GM19239 (cell line): ENCODE measurements around the gene CRYBA1.
"Not testable (repeated sequence)": the region's sequence is repeated elsewhere in the genome, so short reads cannot be mapped to it uniquely, and the experiment has no call there.

Source experiments
- DNase-seq: peaks from one replicate; pipeline ENCODE4 v3.0.0; 2011; ENCODE audit warnings: low spot score; ENCODE audit not compliant: insufficient read length
- FAIRE-seq: peaks from 2 replicates; lab custom pipeline; 2011; peaks lifted over from hg19 to GRCh38; lab: Jason Lieb, UNC

CRYBA1 gene, protein sequence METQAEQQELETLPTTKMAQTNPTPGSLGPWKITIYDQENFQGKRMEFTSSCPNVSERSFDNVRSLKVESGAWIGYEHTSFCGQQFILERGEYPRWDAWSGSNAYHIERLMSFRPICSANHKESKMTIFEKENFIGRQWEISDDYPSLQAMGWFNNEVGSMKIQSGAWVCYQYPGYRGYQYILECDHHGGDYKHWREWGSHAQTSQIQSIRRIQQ

DNA sequence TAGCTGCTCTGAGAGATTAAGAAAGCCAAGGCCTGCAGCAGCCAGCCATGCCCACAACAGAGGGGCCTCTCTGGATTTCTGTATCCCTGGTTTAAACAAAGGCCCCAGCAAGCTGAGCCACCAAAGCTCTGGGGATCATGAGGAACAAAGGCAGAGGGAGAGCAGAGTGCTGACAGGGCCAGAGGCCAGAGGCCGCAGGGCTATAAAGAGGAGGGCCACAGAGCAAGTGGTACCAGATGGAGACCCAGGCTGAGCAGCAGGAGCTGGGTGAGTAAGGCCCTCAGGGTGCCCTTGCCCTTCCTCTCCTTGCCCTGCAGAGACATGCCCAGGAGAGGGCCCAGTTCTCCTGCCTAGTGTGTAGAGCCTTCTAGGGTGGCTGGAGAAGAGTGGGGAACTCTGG lies at the start of gene CRYBA1:
Gene CRYBA1, plus strand, starts transcription at position 232 of the 400 bp plus-strand sequence. Its CDS starts 5 bp downstream, at position 237.
- DNase-seq, result no peak
- no peak for FAIRE-seq

DNA sequence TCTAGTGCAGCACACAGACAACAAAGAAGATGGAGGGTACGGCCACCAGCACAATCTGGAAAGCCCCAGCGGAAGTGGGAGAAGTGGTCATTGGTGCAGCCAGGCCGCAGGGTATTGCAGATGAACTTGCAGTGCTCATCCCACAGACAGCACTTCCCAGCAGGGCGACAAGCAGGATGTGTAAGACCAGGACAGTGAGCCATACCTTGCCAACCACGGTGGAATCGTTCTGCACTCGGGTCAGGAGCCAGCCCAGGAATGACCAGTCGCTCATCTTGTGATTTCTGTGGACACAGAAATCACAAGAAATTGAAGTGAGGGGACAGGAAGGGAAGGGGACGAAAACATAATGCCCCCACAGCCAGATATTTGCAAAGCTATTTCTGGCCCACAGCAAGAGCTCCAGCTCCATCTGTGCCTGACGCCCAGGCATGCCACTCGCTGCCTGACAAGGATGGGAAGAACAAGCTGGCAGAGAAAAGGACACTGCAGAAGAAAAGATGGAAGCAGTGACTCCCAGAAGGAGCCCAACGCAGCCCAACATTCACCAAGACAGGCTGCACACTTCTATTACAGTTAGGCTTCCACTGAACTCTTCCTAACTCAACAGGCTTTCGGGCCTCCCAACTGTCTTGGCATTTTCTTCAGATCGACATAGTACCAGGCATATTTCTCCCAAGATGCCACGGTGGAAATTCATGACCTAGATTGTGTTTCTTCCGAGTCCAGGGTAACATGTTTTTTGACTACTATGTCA lies 49.0 kb upstream of the CRYBA1 start:
- DNase-seq (no peak), FAIRE-seq (no peak)

DNA sequence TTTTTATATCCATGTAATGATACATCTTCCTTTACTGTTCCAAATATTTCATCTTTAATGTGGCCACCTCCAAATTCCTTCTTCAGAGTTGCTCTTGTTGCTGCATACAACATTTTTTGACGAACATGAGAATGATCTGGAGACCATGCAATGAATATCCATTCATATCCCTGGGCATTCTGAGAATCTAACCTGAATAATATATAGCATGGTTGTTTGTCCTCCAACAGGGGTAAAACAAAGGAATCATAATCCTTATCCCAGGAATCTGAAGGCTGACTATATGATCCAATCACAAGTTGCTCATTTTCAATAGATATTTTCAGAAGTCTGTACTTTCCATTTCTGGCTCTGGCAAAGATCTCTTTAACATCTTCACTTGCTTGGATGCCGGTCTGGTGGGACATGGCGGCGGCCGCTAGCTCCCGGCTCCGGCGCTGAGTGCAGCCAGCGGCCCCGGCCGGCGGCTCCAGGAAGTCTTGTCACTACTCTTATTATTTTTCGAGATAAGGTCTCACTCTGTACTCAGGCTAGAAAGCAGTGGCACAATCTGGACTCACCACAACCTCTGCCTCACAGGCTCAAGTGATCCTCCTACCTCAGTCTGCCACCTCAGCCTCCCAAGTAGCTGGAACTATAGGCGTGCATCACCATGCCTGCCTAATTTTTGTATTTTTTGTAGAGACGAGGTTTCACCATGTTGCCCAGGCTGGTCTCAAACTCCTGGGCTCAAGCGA lies 42.4 kb upstream of the CRYBA1 start:
- not testable (repeated sequence) for DNase-seq, FAIRE-seq

DNA sequence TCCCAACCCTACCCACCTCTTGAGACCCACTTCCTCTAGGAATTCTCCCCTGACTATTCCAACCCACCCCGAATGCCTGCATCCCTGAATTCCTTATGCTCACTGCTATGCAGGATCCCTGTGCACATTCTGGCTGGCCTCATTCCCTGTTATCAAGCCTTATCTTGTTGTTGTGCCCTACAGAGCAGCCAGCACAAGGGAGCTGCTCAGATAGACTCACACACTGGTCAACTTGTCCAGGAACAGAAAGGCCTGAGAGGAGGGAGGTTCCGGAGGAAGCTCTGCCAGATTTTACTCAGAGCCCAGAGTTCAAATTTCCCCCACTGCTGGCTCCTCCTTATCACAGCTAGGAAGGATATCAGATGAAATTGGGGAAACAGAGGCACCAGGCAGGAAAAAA lies 41.6 kb upstream of the CRYBA1 start:
- DNase-seq (no peak), FAIRE-seq (no peak)

DNA sequence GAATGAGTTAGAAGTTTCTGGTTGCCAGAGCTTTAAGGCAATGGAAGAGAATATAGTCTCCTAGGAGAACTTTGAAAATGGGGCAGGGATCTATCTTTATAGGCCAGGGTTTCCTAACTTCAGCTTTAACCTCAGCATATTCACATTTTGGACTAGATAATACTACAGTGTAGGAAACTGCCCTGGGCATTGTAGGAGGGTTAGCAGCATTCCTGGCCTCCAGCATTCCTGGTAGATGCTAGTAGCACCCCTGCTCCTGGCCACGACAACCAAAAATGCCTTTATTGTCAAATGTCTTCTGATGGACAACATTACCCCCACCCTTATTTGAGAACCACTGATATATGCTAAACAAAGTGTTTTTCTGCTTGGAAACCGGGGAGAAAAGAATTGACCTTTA lies 38.7 kb upstream of the CRYBA1 start:
- FAIRE-seq (no peak), DNase-seq (no peak)

DNA sequence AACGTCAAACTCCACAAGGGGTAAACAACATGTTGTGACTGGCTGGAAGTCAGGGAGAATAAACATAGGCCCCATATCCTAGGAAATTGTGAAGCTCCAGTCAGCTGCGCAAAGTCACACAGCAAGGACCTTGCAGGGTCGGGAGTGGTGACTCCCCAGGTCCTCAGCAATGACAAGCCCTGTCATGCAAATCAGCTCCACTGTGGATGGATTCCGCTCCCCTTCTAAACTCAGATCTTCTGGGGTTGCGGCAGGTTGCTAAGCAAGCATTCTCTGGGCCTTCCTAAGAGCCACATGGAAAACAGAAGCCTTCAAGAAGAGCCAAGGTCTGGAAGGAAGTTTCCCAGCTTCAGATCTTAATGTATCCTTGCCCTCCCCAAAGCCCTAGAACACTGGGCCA lies 37.6 kb upstream of the CRYBA1 start:
- DNase-seq, result no peak
- FAIRE-seq, result no peak

DNA sequence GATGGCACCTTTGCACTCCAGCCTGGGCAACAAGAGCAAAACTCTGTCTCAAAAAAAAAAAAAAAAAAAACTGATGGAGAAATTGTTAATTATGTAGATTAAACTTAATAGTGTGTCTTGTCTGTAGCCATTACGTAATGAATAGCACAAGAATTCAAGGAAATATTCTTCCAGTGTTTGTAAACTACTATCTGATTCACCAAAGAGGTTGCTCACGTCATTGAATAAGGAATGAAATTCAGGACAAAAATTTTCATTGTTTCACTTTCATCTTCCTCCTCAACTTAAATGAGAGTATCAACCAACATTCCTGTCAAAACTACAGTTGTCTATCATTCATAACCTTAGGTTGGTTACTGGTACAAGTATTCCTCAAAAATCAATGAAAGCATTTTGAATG lies 35.8 kb upstream of the CRYBA1 start:
- no peak for DNase-seq
- no peak for FAIRE-seq

DNA sequence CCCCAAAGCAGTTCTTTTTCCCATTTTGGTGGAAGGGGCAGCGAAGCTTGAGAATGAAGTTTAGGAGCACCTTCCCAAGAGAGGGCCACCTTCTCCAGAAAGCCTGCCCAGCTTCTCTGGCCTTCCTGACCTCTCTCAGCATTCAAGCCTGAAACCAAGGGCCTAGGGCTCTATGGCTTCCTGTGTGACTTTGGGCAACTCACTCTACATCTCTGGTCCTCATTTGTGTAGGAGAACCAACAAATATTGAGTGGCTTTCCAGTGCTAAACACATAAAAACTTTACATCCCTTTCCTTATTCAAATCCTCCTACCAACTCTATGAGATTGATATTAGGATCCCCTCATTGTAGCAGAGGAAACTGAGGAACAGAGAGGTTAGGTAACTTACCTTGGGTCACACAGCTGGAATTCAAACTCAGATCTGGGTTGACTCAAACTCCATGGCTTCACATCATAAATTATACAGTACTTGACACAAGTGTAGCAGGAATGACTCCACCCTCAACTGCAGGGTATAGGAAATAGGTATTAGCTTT lies 34.5 kb upstream of the CRYBA1 start:
- FAIRE-seq (no peak), DNase-seq (no peak)

DNA sequence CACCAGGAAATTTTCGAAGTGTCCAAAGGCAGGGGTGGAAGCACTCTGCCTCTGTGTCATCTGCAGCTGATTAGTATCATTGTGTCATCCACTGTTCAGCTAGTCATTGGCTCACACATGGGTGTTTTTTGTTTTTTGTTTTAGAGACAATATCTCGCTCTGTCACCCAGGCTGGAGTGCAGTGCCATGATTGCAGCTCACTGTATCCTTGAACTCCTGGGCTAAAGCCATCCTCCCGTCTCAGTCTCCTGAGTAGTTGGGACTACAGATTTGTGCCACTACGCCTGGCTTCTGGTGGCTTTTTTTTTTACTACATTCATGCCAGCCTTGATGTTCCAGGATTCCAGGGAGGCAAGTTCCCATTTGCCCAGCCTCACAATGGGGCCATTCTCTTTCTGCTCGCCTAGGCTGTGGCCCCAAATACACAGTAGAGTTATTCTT lies 34.0 kb upstream of the CRYBA1 start:
- FAIRE-seq, result no peak
- DNase-seq, result no peak

DNA sequence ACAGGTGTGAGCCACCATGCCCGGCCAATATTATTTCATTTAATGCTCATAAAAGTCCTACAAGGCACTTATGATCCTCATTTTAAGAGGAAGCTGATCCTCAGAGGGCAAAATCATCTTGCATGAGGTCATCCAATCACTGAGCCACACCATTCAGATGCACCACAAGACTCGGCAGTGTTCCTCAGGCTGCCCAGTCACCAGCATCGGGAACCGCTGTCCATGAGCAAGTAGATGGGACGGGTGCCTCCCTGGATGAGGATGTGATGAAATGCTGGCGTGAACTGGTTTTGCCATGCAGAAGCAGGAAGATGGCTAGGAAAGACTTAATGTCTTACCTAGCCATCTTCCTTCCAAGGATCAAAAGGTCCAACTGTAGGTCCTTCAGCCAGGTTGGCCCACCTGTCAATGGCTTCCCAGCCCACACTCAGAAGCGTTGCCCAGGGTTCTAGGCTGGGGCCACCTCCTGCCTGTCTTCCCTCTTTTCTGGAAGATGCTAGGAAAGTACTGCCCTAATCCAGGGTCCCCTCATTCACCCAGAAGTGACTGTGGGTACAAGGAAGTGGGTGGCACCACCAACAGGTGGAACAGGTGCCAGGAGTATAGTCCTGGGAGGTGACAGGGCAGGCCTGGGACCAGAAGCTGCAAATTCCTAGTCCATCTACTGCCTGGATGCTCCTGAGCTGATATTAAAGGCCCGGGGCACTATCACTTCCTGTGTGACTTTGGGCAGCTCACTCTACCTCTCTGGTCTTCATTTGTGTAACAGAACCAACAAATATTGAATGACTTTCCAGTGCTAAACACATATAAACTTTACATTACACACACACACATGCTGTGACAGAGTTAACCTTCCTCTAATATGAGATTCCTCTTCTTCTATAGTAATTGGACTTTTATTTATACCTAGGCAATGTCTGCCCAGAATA lies 32.2 kb upstream of the CRYBA1 start:
- DNase-seq, result no peak

DNA sequence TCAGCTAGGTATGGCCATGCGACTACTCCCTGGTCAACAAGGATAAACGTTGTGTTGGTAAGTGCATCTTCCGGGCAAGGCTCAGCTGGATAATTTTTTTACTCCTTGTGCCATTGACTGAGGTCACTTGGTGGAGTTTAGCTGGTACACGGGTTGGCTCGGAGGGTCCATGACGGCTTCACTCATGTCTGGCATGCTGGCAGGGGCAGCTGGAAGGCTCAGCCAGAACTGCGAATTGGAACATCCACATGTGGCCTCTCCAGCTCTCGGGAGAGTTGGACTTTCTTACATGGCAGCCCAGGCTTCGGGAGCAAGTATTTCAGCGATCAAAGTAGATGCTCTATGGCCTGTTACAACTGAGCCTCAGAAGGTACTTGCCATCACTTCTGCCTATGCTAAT lies 31.5 kb upstream of the CRYBA1 start:
- no peak for FAIRE-seq
- DNase-seq, result no peak

More for the DNA sequence above, 32.2 kb upstream of the CRYBA1 start:
- no peak for FAIRE-seq

DNA sequence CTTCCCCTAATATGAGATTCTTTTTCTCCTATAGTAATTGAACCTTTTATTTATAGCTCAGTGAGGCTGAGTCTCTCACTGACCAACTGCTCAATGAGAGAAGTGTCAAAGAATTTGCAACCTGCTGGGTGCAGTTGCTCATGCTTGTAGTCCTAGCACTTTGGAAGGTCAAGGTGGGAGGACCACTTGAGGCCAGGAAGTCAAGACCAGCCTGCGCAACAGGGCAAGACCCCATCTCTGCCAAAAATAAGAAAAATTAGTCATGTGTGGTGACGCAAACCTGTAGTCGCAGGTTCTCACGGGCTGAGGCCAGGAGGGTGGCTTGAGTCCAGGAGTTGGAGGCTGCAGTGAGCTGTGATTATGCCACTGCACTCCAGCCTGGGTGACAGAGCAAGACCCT lies 30.9 kb upstream of the CRYBA1 start:
- DNase-seq (no peak), FAIRE-seq (no peak)

DNA sequence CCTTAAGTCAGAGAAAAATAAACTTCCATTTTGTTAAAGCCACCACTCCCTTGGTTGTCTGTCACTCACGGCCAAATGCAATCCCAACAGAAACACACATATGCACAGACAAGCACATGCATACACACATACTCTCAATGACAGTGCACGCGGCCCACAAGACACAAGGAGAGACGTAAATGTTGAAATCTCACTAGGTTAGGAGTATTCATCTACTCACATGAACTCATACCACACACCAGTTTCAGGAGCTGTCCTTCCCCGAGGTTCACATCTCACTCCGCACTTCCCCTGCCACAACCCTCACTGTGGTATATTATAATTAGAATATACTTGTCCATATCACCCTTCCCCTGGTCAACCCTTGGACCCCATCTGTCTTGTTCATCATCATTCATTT lies 30.5 kb upstream of the CRYBA1 start:
- FAIRE-seq (no peak), DNase-seq (no peak)

DNA sequence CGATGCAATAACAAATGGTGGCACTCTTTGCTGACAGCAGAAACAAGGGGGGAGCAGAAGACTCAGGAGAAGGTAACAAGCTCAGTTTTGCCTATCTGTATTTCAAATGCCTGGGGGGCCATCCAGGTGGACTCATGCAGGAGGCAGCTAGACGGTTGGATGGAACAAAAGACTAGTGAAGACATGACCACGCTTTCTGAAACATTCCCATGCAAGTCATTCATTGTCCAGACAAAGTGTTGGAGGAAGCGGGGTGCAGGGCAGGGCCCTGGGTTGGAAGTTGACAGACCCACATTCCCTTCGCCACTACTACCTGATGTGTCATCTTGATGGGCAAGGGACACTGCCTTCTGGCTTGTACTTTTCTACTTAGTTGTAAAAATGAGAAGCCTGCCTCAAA lies 29.8 kb upstream of the CRYBA1 start:
- FAIRE-seq, result no peak

DNA sequence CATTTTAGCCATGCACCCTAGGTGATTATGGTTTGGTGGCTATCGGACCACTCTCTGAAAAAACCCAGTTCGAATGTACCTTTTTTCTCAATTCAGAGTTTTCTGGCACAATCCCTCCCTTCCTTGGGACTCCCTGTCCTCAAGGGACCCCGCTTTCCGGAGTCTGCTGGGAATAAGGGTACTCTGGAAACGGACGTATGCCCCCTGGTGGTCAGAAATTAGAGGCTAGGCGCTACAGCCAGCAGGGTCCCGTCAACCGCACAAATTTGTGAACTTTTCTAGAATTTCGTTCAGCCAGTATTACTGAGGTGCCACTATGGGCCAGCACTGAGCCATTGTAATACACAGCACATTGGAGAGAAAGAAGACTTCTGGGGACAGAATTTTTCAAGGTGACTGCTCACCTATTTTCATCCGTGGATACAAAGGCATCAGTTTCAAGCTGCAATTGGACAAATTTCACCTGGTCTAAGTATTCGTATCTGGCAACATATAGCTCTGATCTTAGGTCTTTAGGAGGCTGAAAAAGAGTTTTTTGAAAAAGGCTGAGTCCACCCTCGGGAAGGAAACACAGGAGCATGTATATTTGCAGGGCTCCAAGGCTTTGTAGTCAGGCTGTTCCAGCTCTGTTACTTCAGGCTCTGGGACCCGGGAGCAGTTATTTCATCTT lies 27.1 kb upstream of the CRYBA1 start:
- DNase-seq, result peak; percentile 71
- peak; percentile 95 for FAIRE-seq

More for the DNA sequence above, 29.8 kb upstream of the CRYBA1 start:
- no peak for DNase-seq

DNA sequence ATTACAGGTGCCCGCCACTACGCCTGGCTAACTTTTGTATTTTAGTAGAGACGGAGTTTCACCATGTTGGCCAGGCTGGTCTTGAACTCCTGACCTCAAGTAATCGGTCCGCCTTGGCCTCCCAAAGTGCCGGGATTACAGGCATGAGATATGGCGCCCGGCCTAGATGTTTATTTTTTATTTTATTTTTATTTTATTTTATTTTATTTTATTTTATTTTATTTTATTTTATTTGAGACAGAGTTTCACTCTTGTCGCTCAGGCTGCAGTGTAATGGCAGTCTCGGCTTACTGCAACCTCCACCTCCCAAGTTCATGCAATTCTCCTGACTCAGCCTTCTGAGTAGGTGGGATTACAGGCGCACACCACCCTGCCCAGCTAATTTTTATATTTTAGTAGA lies 25.3 kb upstream of the CRYBA1 start:
- not testable (repeated sequence) for DNase-seq, FAIRE-seq

DNA sequence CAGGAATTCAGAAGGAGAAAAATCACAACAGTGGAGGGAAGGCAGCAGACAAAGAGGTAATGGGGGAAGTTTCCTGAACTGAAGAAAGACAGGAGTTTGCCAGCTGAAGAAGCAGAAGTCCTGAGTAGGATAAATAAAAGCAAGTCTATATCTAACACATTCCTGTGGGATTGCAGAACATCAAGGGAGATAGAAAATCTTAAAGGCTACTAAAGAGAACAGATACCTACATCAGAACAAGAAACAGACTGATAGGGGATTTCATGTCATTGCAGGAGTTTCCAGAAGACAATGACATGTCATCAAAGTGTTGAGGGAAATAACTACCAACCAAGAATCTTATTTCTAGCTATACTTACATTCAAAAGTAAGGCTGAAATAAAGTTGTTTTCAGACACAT lies 21.3 kb upstream of the CRYBA1 start:
- FAIRE-seq, result no peak

DNA sequence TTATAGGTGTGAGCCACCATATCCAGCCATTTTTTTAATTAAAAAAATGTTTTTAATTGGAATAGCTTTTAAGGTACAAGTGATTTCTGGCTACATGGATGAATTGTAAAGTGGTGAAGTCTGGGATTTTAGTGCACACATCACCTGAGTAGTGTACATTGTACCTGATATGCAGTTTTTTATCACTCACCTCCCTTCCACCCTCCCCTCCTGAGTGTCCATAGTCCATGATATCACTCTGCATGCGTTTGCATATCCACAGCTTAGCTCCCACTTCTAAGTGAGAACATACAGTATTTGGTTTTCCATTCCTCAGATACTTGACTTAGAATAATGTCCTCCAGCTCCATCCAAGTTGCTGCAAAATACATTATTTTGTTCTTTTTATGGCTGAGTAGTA lies 13.4 kb upstream of the CRYBA1 start:
- DNase-seq (no peak), FAIRE-seq (no peak)

More for the DNA sequence above, 21.3 kb upstream of the CRYBA1 start:
- DNase-seq, result no peak

DNA sequence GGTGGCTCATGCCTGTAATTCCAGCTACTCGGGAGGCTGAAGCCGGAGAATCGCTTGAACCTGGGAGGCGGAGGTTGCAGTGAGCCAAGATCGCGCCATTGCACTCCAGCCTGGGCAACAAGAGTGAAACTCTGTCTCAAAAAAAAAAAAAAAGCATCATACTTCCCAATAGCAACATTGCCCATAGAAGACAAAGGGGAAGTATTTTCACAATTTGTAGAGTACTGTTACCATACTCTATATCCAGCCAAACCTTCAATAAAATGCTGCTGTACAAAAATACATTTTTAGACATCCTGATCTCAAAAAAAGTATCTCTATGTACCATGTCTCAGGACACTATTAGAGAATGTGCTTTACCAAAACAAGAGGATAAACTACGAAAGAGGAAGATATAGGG lies 11.7 kb upstream of the CRYBA1 start:
- not testable (repeated sequence) for DNase-seq, FAIRE-seq
